Vagina (tissue), 2 donors: Measurements from ENCODE around the gene BATF.

ENCODE experiments used
- POLR2A ChIP-seq, 2 donors: fragments of 450-650 bp; IDR thresholded peaks; one replicate each; pipeline ENCODE4 v1.6.1; 2017; ENCODE audit warnings: antibody characterized with exemption in 2 of 2, mild to moderate bottlenecking in 2 of 2, moderate library complexity in 2 of 2
- POLR2AphosphoS5 ChIP-seq, 2 donors: sonication (generic); formaldehyde crosslinking; IDR thresholded peaks; one replicate each; pipeline ENCODE4 v1.9.0; 2017; ENCODE audit warnings: antibody characterized with exemption in 2 of 2, mild to moderate bottlenecking in 2 of 2, low read depth in 1 of 2; ENCODE audit not compliant: insufficient read depth in 1 of 2
- TF ChIP-seq, protein P1 (sequence below), 3 experiments: fragments of 450-650 bp in 2 of 3; fragments of 200-600 bp in 1 of 3; sonication (generic) in 1 of 3; IDR thresholded peaks; one replicate each; pipeline ENCODE4 v1.5.1; 2017 to 2019; ENCODE audit warnings: antibody characterized with exemption in 3 of 3, mild to moderate bottlenecking in 2 of 3, moderate library complexity in 2 of 3

DNA sequence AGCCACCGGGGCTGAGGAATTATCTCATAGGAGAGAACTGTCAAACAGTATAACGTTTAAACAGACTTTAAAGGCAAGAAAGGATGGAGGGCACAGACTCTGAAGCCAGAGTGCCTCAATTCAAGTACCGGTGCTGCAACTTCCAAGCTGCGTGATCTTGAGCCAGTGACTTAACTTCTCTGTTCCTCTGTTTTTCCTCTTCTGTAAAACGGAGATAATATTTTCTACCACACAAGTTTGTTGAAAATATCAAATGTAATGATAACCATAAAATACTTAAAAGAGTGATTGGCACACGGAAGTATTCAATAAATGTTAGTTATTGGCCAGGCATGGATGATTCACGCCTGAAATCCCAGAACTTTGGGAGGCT is 18.2 kb downstream of the BATF start:
- TF ChIP-seq, protein P1, sequence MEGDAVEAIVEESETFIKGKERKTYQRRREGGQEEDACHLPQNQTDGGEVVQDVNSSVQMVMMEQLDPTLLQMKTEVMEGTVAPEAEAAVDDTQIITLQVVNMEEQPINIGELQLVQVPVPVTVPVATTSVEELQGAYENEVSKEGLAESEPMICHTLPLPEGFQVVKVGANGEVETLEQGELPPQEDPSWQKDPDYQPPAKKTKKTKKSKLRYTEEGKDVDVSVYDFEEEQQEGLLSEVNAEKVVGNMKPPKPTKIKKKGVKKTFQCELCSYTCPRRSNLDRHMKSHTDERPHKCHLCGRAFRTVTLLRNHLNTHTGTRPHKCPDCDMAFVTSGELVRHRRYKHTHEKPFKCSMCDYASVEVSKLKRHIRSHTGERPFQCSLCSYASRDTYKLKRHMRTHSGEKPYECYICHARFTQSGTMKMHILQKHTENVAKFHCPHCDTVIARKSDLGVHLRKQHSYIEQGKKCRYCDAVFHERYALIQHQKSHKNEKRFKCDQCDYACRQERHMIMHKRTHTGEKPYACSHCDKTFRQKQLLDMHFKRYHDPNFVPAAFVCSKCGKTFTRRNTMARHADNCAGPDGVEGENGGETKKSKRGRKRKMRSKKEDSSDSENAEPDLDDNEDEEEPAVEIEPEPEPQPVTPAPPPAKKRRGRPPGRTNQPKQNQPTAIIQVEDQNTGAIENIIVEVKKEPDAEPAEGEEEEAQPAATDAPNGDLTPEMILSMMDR (IDR thresholded peaks at IDR 0.05): no peak
- TF ChIP-seq POLR2A (IDR thresholded peaks at IDR 0.05) (no peak), POLR2AphosphoS5 (IDR thresholded peaks at IDR 0.05; ENCODE audit: insufficient read depth in 1 of 2, low read depth in 1 of 2) (no peak)
